Testis (tissue), 3 donors: Measurements from ENCODE around the gene CNST. TPM values are rescaled to one million over a fixed set of nuclear protein-coding genes. Genes with fewer than 3 reads are reported as not detected.

Experiments used
- DNase-seq: peaks from one replicate; pipeline ENCODE4 v3.0.0-alpha.2; 2019
- H3K27ac ChIP-seq, 2 donors: fragments of 200-600 bp; sonication (generic); one replicate each; pipeline ENCODE4 v1.5.1; 2019
- H3K27me3 ChIP-seq: fragments of 200-600 bp; sonication (generic); one replicate; pipeline ENCODE4 v1.5.1; 2019
- H3K36me3 ChIP-seq: fragments of 200-600 bp; sonication (generic); one replicate; pipeline ENCODE4 v1.5.1; 2017; ENCODE audit warnings: low read depth; ENCODE audit errors: missing control alignments
- H3K4me1 ChIP-seq: fragments of 200-600 bp; sonication (generic); one replicate; pipeline ENCODE4 v1.5.1; 2019
- H3K4me3 ChIP-seq, 2 donors: fragments of 200-600 bp; sonication (generic); one replicate each; pipeline ENCODE4 v1.5.1; 2017 to 2019
- H3K9me3 ChIP-seq: fragments of 200-600 bp; sonication (generic); one replicate; pipeline ENCODE4 v1.5.1; 2017
- CTCF ChIP-seq, 3 experiments: fragments of 450-650 bp in 2 of 3; fragments of 200-600 bp in 1 of 3; sonication (generic) in 1 of 3; IDR thresholded peaks; one replicate each; pipeline ENCODE4 v1.5.1; 2016 to 2019; ENCODE audit warnings: antibody characterized with exemption in 3 of 3, mild to moderate bottlenecking in 2 of 3, moderate library complexity in 1 of 3
- POLR2A ChIP-seq: fragments of 450-650 bp; IDR thresholded peaks from one replicate; pipeline ENCODE4 v1.6.1; 2017; ENCODE audit warnings: antibody characterized with exemption, mild to moderate bottlenecking, moderate library complexity
- WGBS, 2 donors: methylation state at CpG; one replicate each; pipeline ENCODE4 v1.1.5; 2018; 5-methylcytosine and 5-hydroxymethylcytosine counted together
- intact Hi-C: fragments of 100-400 bp; cut with DNase I; formaldehyde crosslinking; loops from one replicate; pipeline ENCODE4 v1.15.1; 2023; ENCODE audit warnings: low total_unique reads
- polyA plus RNA-seq: library from polyadenylated mRNA; stranded (reverse); fragments of 350-450 nt; fragmentation: Illumina TruSeq; extraction: RNeasy Lipid Tissue Mini Kit (QIAGEN cat#74804); gene quantifications from one replicate; pipeline ENCODE4 v1.2.3, GENCODE V29; 2014; ENCODE audit warnings: low read depth, low replicate concordance; ENCODE audit not compliant: insufficient read depth
- total RNA-seq, 2 donors: library from RNA; depleted of rRNA; stranded (reverse); fragments of >200 nt; gene quantifications; one replicate each; pipeline ENCODE4 v1.2.3, GENCODE V29; 2016

Gene CNST
- total and polyA plus RNA-seq, 3 donors from 2014 or later: 26.6 to 61.6 (median 56.7) TPM

- intact Hi-C loops: no loop called here
- no peak for TF ChIP-seq POLR2A
- no peak for TF ChIP-seq CTCF (IDR thresholded peaks at IDR 0.05)
- DNase-seq: no peak
- no peak overlapping the region for H3K27ac ChIP-seq
- no peaks in the 10 kb centered on the region for H3K9me3 ChIP-seq
- no peaks in the 10 kb centered on the region for H3K36me3 ChIP-seq
- H3K4me1 ChIP-seq: peaks cover 6% of the 10 kb centered on the region
- no peak overlapping the region for H3K4me3 ChIP-seq
- no peaks in the 10 kb centered on the region for H3K27me3 ChIP-seq
- WGBS, 2 donors: 70 to 72% methylated on average over 18 of the region's 18 CpGs
These were observed 112.8 kb downstream of the CNST start for GRCh38 chr1:246678816-246679793.

- H3K9me3 ChIP-seq: no peaks in the 10 kb centered on the region
- no peak for TF ChIP-seq CTCF (IDR thresholded peaks at IDR 0.05)
- no peak for TF ChIP-seq POLR2A
- H3K4me1 ChIP-seq: peaks cover 6% of the 10 kb centered on the region
- H3K4me3 ChIP-seq: no peak overlapping the region
- no peaks in the 10 kb centered on the region for H3K36me3 ChIP-seq
- intact Hi-C loops: no loop called here
- H3K27me3 ChIP-seq: no peaks in the 10 kb centered on the region
- DNase-seq: no peak
- WGBS, 2 donors: 33 to 72% methylated on average over 1 of the region's 1 CpG
- H3K27ac ChIP-seq: no peak overlapping the region
These were observed 113.5 kb downstream of the CNST start for GRCh38 chr1:246679794-246680177.

GRCh38 chr1:246680190-246680589, 113.9 kb downstream of the CNST start:
- H3K4me3 ChIP-seq: no peak overlapping the region
- no peaks in the 10 kb centered on the region for H3K27me3 ChIP-seq
- no peak overlapping the region for H3K27ac ChIP-seq
- H3K36me3 ChIP-seq: no peaks in the 10 kb centered on the region
- TF ChIP-seq CTCF (IDR thresholded peaks at IDR 0.05) (no peak), POLR2A (no peak)
- intact Hi-C loops: no loop called here
- peaks cover 6% of the 10 kb centered on the region for H3K4me1 ChIP-seq
- no peak for DNase-seq
- 84 to 87% methylated on average over 8 of the region's 8 CpGs for WGBS, 2 donors
- no peaks in the 10 kb centered on the region for H3K9me3 ChIP-seq

- DNase-seq: no peak
- H3K36me3 ChIP-seq: no peaks in the 10 kb centered on the region
- no peaks in the 10 kb centered on the region for H3K9me3 ChIP-seq
- TF ChIP-seq CTCF (IDR thresholded peaks at IDR 0.05) (no peak), POLR2A (no peak)
- H3K27ac ChIP-seq: no peak overlapping the region
- H3K4me1 ChIP-seq: peaks cover 6% of the 10 kb centered on the region
- no peak overlapping the region for H3K4me3 ChIP-seq
- intact Hi-C loops: no loop called here
- WGBS, 2 donors: 81 to 84% methylated on average over 10 of the region's 10 CpGs
- H3K27me3 ChIP-seq: no peaks in the 10 kb centered on the region
These were observed 114.5 kb downstream of the CNST start for GRCh38 chr1:246680696-246681130.
